OCI-LY7 (cell line): ENCODE results near the gene GPRIN3.

ENCODE experiments used
- CTCF ChIP-seq: fragments of 200-600 bp; sonication (generic); conservative IDR thresholded peaks from 2 replicates; pipeline ENCODE4 v1.5.1; 2014; ENCODE audit warnings: mild to moderate bottlenecking, antibody characterized with exemption, low read length, moderate library complexity, mixed read lengths
- EZH2phosphoT487 ChIP-seq: fragments of 200-600 bp; sonication (generic); IDR thresholded peaks from 2 replicates; pipeline ENCODE4 v1.6.1; 2018; ENCODE audit warnings: low read depth, borderline replicate concordance, mild to moderate bottlenecking, mixed run types, antibody characterized with exemption, low read length, moderate library complexity, mixed read lengths

GRCh38 chr4:89301003-89301402 lies 6.6 kb downstream of the GPRIN3 start:
- TF ChIP-seq CTCF (no peak), EZH2phosphoT487 (no peak)
